Keratinocyte (primary cell): ENCODE results near the gene RPL29. TPM values are rescaled to one million over a fixed set of nuclear protein-coding genes. Genes with fewer than 3 reads are reported as not detected.

Source experiments
- DNase-seq: peaks from one replicate; pipeline ENCODE4 v3.0.0-alpha.2; 2011; ENCODE audit warnings: low read depth, missing footprints, low spot score
- FAIRE-seq: peaks from 2 replicates; lab custom pipeline; 2011; peaks lifted over from hg19 to GRCh38; lab: Jason Lieb, UNC
- H2AFZ ChIP-seq: 2 replicates; pipeline ENCODE4 v1.6.0; 2012; ENCODE audit warnings: low read length, control low read depth, inconsistent platforms; ENCODE audit not compliant: control insufficient read depth
- H3K27ac ChIP-seq: 2 replicates; pipeline ENCODE4 v1.5.1; 2011; ENCODE audit warnings: low read length; ENCODE audit not compliant: control insufficient read depth, insufficient read depth
- H3K27me3 ChIP-seq: 3 replicates; pipeline ENCODE4 v1.6.0; 2011; ENCODE audit warnings: low read length; ENCODE audit not compliant: control insufficient read depth, insufficient read depth; ENCODE audit errors: extremely low read depth
- H3K36me3 ChIP-seq, 2 experiments: 2 replicates in 1 of 2; 3 replicates in 1 of 2; pipeline ENCODE4 v1.5.1; 2011; ENCODE audit warnings: low read length in 2 of 2, mild to moderate bottlenecking in 1 of 2; ENCODE audit not compliant: control insufficient read depth in 2 of 2, insufficient read depth in 2 of 2; ENCODE audit errors: extremely low read depth in 1 of 2
- H3K4me1 ChIP-seq: 3 replicates; pipeline ENCODE4 v1.5.1; 2011; ENCODE audit warnings: low read length; ENCODE audit not compliant: control insufficient read depth, insufficient read depth; ENCODE audit errors: extremely low read depth
- H3K4me2 ChIP-seq: 3 replicates; pipeline ENCODE4 v1.6.0; 2011; ENCODE audit warnings: low read depth, low read length; ENCODE audit not compliant: control insufficient read depth, insufficient read depth; ENCODE audit errors: extremely low read depth
- H3K4me3 ChIP-seq, 3 experiments: fragments of 200-600 bp in 1 of 3; sonication (generic) in 1 of 3; 2 replicates in 2 of 3; 3 replicates in 1 of 3; pipeline ENCODE4 v1.5.1; 2011 to 2016; ENCODE audit warnings: low read length in 3 of 3, mild to moderate bottlenecking in 3 of 3, control low read depth in 2 of 3, inconsistent platforms in 1 of 3, low read depth in 1 of 3, mixed read lengths in 1 of 3, mixed run types in 1 of 3, moderate library complexity in 1 of 3; ENCODE audit not compliant: control insufficient read depth in 2 of 3, insufficient read depth in 2 of 3; ENCODE audit errors: extremely low read depth in 1 of 3
- H3K79me2 ChIP-seq: 2 replicates; pipeline ENCODE4 v1.6.0; 2012; ENCODE audit warnings: low read length; ENCODE audit not compliant: control insufficient read depth, insufficient read depth
- H3K9ac ChIP-seq: 3 replicates; pipeline ENCODE4 v1.6.0; 2011; ENCODE audit warnings: low read length; ENCODE audit not compliant: control insufficient read depth, insufficient read depth; ENCODE audit errors: extremely low read depth
- H3K9me1 ChIP-seq: 3 replicates; pipeline ENCODE4 v1.6.0; 2011; ENCODE audit warnings: low read length; ENCODE audit not compliant: control insufficient read depth, insufficient read depth; ENCODE audit errors: extremely low read depth
- H3K9me3 ChIP-seq: 2 replicates; pipeline ENCODE4 v1.5.1; 2012; ENCODE audit warnings: low read depth, low read length; ENCODE audit not compliant: control insufficient read depth
- H4K20me1 ChIP-seq: 3 replicates; pipeline ENCODE4 v1.6.0; 2011; ENCODE audit warnings: low read length; ENCODE audit not compliant: control insufficient read depth, insufficient read depth; ENCODE audit errors: extremely low read depth
- CTCF ChIP-seq, 3 experiments: IDR thresholded peaks in 1 of 3; conservative IDR thresholded peaks in 1 of 3; optimal IDR thresholded peaks in 1 of 3; 2 replicates in 2 of 3; 3 replicates in 1 of 3; pipeline versions ENCODE3 to v1.5.1; 2011; ENCODE audit warnings: low read length in 3 of 3, mild to moderate bottlenecking in 3 of 3, moderate library complexity in 2 of 3, control low read depth in 1 of 3, inconsistent platforms in 1 of 3; ENCODE audit not compliant: insufficient read depth in 2 of 3; ENCODE audit errors: extremely low read depth in 1 of 3
- EZH2 ChIP-seq: IDR thresholded peaks from one replicate; pipeline ENCODE4 v1.6.1; 2012; ENCODE audit warnings: inconsistent platforms, mild to moderate bottlenecking, low read length, moderate library complexity
- dilution Hi-C: fragments of 300-500 bp; cut with MboI; formaldehyde crosslinking; loops from one replicate; pipeline ENCODE4 v1.7.0; 2020; ENCODE audit warnings: low sequenced_read_pairs; ENCODE audit not compliant: extremely low pct_ligation_motif_present
- polyA plus RNA-seq, 5 experiments: library from polyadenylated mRNA; depleted of rRNA in 3 of 5; stranded (reverse) in 3 of 5; stranded (forward) in 1 of 5; unstranded in 1 of 5; fragments of >200 nt; gene quantifications; 1 replicate in 1 of 5; 2 replicates in 3 of 5; 3 replicates in 1 of 5; pipeline versions ENCODE4 v1.2.1 to v1.2.3, GENCODE V29; 2011 to 2012; ENCODE audit warnings: missing spikeins in 2 of 5, low read depth in 1 of 5, low replicate concordance in 1 of 5

The RPL29 gene
- polyA plus RNA-seq, 1 donor (not counting 4 experiments of a cell fraction or from before 2014, with no cell fraction given), result 1,648 TPM

- Histone ChIP-seq H2AFZ (no peak overlapping the region), H3K4me2 (no peak overlapping the region), H3K9me1 (no peaks in the 10 kb centered on the region), H3K79me2 (no peaks in the 10 kb centered on the region), H3K27ac (no peak overlapping the region), H3K36me3 (peaks cover 0 to 5% of the 10 kb centered on the region in 2 experiments), H3K4me1 (peaks cover 11% of the 10 kb centered on the region), H3K9me3 (no peaks in the 10 kb centered on the region), H3K4me3 (peak overlapping the region in 1 of 3 experiments; percentile 44), H4K20me1 (no peaks in the 10 kb centered on the region), H3K9ac (no peak overlapping the region), H3K27me3 (no peaks in the 10 kb centered on the region)
- DNase-seq, result no peak
- TF ChIP-seq CTCF (optimal IDR thresholded peaks at IDR 0.05 in 1 of 3, IDR thresholded peaks at IDR 0.05 in 1 of 3, conservative IDR thresholded peaks at IDR 0.05 in 1 of 3; ENCODE audit: extremely low read depth in 1 of 3, insufficient read depth in 2 of 3, low read length in 3 of 3) (no peak), EZH2 (no peak)
- dilution Hi-C loops, result no loop called here
- no peak for FAIRE-seq
Measured at GRCh38 chr3:51966016-51966415, 29.7 kb downstream of the RPL29 start.

DNA sequence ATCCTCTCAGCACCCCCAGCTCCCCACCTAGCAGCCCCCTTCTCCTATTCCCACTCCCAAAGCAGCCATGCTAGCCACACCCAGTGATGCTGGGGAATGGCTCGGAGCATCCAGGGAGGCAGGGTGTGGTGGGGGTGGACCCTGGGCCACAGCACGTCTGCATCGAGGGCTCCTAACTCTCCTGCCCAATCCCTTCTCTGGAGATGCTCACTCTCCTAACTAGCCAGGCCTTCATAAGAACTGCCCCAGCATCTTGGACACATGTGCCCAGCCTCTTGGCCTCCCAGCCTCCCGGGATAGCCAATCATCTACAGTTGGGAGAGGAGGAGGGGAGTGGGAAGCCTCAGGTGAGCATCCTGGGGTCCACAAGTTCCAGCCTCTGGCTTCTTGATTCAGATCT is 31.2 kb downstream of the RPL29 start:
- H2AFZ ChIP-seq, result no peak overlapping the region
- no peaks in the 10 kb centered on the region for H4K20me1 ChIP-seq
- dilution Hi-C loops, result no loop called here
- peaks cover 0 to 15% of the 10 kb centered on the region in 2 experiments for H3K36me3 ChIP-seq
- no peak overlapping the region for H3K4me3 ChIP-seq
- no peak for DNase-seq
- H3K4me1 ChIP-seq, result peaks cover 4% of the 10 kb centered on the region
- no peak overlapping the region for H3K27ac ChIP-seq
- FAIRE-seq, result no peak
- no peak overlapping the region for H3K9ac ChIP-seq
- H3K79me2 ChIP-seq, result no peaks in the 10 kb centered on the region
- H3K9me3 ChIP-seq, result no peaks in the 10 kb centered on the region
- H3K4me2 ChIP-seq, result no peak overlapping the region
- no peaks in the 10 kb centered on the region for H3K9me1 ChIP-seq
- no peak for TF ChIP-seq EZH2
- TF ChIP-seq CTCF (optimal IDR thresholded peaks at IDR 0.05 in 1 of 3, IDR thresholded peaks at IDR 0.05 in 1 of 3, conservative IDR thresholded peaks at IDR 0.05 in 1 of 3; ENCODE audit: extremely low read depth in 1 of 3, insufficient read depth in 2 of 3, low read length in 3 of 3), result no peak
- no peaks in the 10 kb centered on the region for H3K27me3 ChIP-seq
